H1 (cell line): ENCODE measurements around the gene CSH1. TPM values are rescaled to one million over a fixed set of nuclear protein-coding genes. Genes with fewer than 3 reads are reported as not detected.
"Not testable (repeated sequence)": the region's sequence is repeated elsewhere in the genome, so short reads cannot be mapped to it uniquely, and the experiment has no call there.

Source experiments
- CTCF ChIA-PET: fragments of 300-600 bp; sonication (Branson Sonifier 250); formaldehyde crosslinking; loops from one replicate; lab custom pipeline; 2021; ENCODE audit not compliant: partially characterized antibody; lab: Charles Lee
- POLR2A ChIA-PET: fragments of 300-600 bp; sonication (Branson Sonifier 250); formaldehyde crosslinking; loops from one replicate; lab custom pipeline; 2021; ENCODE audit warnings: inconsistent platforms; ENCODE audit not compliant: partially characterized antibody; lab: Charles Lee
- DNase-seq, 2 experiments: peaks; one replicate each; pipeline versions ENCODE4 v3.0.0 to v3.0.0-alpha.2; 2010 to 2022; ENCODE audit warnings: low spot score in 2 of 2, low read depth in 1 of 2, mixed read lengths in 1 of 2
- FAIRE-seq: peaks from 2 replicates; lab custom pipeline; 2011; peaks lifted over from hg19 to GRCh38; lab: Jason Lieb, UNC
- H2AFZ ChIP-seq: 2 replicates; pipeline ENCODE4 v1.8.1; 2012; ENCODE audit warnings: low read length, inconsistent platforms
- H2AK5ac ChIP-seq: 2 replicates; pipeline ENCODE4 v1.6.1; 2013; ENCODE audit warnings: low read depth, low read length
- H2BK120ac ChIP-seq: replicated peaks from 2 replicates; pipeline ENCODE3; 2013; ENCODE audit warnings: low read depth, low read length, inconsistent platforms
- H2BK12ac ChIP-seq: 2 replicates; pipeline ENCODE4 v1.6.1; 2013; ENCODE audit warnings: low read depth, low read length
- H2BK15ac ChIP-seq: 2 replicates; pipeline ENCODE4 v1.6.1; 2013; ENCODE audit warnings: low read length
- H2BK20ac ChIP-seq: 2 replicates; pipeline ENCODE4 v1.6.1; 2013; ENCODE audit warnings: low read length
- H2BK5ac ChIP-seq: 2 replicates; pipeline ENCODE4 v1.6.1; 2013; ENCODE audit warnings: low read depth, low read length
- H3K14ac ChIP-seq: 2 replicates; pipeline ENCODE4 v1.6.1; 2013; ENCODE audit warnings: inconsistent platforms; ENCODE audit not compliant: insufficient read length
- H3K18ac ChIP-seq: 2 replicates; pipeline ENCODE4 v1.6.1; 2013; ENCODE audit warnings: low read length; ENCODE audit errors: extremely low read depth
- H3K23ac ChIP-seq: 2 replicates; pipeline ENCODE4 v1.6.1; 2013; ENCODE audit warnings: inconsistent platforms; ENCODE audit not compliant: insufficient read length
- H3K23me2 ChIP-seq: 2 replicates; pipeline ENCODE4 v1.6.1; 2013; ENCODE audit warnings: low read depth, low read length
- H3K27ac ChIP-seq: 2 replicates; pipeline ENCODE4 v1.6.1; 2011; ENCODE audit warnings: low read depth, low read length, inconsistent platforms
- H3K27me3 ChIP-seq, 4 experiments: replicated peaks in 1 of 4; 1 replicate in 1 of 4; 2 replicates in 3 of 4; pipeline versions ENCODE4 v1.6.1 to v1.8.1; 2011 to 2013; ENCODE audit warnings: low read length in 3 of 4, mild to moderate bottlenecking in 3 of 4, inconsistent platforms in 2 of 4, mixed read lengths in 2 of 4, moderate library complexity in 1 of 4; ENCODE audit not compliant: control insufficient read depth in 3 of 4, insufficient read depth in 3 of 4; ENCODE audit errors: extremely low read depth in 1 of 4
- H3K36me3 ChIP-seq, 4 experiments: 2 replicates each; pipeline versions ENCODE4 v1.6.1 to v1.8.1; 2011 to 2013; ENCODE audit warnings: mild to moderate bottlenecking in 4 of 4, low read length in 3 of 4, moderate library complexity in 2 of 4, control low read depth in 1 of 4, inconsistent platforms in 1 of 4; ENCODE audit not compliant: insufficient read depth in 4 of 4, control insufficient read depth in 2 of 4
- H3K4ac ChIP-seq: replicated peaks from 2 replicates; pipeline ENCODE3; 2013; ENCODE audit warnings: low read length, low read depth, mixed read lengths, inconsistent platforms; ENCODE audit not compliant: insufficient read length
- H3K4me1 ChIP-seq, 4 experiments: replicated peaks in 1 of 4; 1 replicate in 1 of 4; 2 replicates in 3 of 4; pipeline versions ENCODE4 v1.6.1 to v1.8.1; 2011 to 2013; ENCODE audit warnings: low read length in 3 of 4, inconsistent platforms in 2 of 4, mixed read lengths in 1 of 4; ENCODE audit not compliant: insufficient read depth in 4 of 4, control insufficient read depth in 3 of 4
- H3K4me2 ChIP-seq, 2 experiments: 2 replicates each; pipeline versions ENCODE4 v1.6.1 to v1.8.1; 2011 to 2013; ENCODE audit warnings: low read depth in 2 of 2, low read length in 2 of 2, control low read depth in 1 of 2, inconsistent platforms in 1 of 2, mild to moderate bottlenecking in 1 of 2; ENCODE audit not compliant: insufficient read depth in 1 of 2
- H3K4me3 ChIP-seq, 4 experiments: fragments of 200-600, 300-600 bp in 1 of 4; sonication (generic), shearing (Covaris generic), sonication (Bioruptor Twin) in 1 of 4; 2 replicates each; pipeline versions ENCODE4 v1.5.1 to v1.8.1; 2011 to 2016; ENCODE audit warnings: low read length in 4 of 4, low read depth in 3 of 4, control low read depth in 2 of 4, inconsistent platforms in 2 of 4, mild to moderate bottlenecking in 2 of 4, mixed read lengths in 1 of 4, moderate library complexity in 1 of 4; ENCODE audit not compliant: insufficient read depth in 2 of 4; ENCODE audit errors: extremely low read depth in 1 of 4
- H3K56ac ChIP-seq: replicated peaks from 2 replicates; pipeline ENCODE3; 2013; ENCODE audit warnings: low read depth, mild to moderate bottlenecking, mixed read lengths, low read length, inconsistent platforms; ENCODE audit not compliant: insufficient read length
- H3K79me1 ChIP-seq: 2 replicates; pipeline ENCODE4 v1.6.1; 2013; ENCODE audit warnings: low read depth, low read length, control low read depth
- H3K79me2 ChIP-seq, 2 experiments: 2 replicates each; pipeline versions ENCODE4 v1.6.1 to v1.8.1; 2012 to 2013; ENCODE audit warnings: low read length in 2 of 2, mild to moderate bottlenecking in 2 of 2, inconsistent platforms in 1 of 2; ENCODE audit not compliant: insufficient read depth in 2 of 2, control insufficient read depth in 1 of 2
- H3K9ac ChIP-seq, 4 experiments: replicated peaks in 1 of 4; 1 replicate in 1 of 4; 2 replicates in 3 of 4; pipeline versions ENCODE4 v1.6.1 to v1.8.1; 2011 to 2013; ENCODE audit warnings: low read depth in 3 of 4, low read length in 3 of 4, control low read depth in 2 of 4, mild to moderate bottlenecking in 2 of 4, moderate library complexity in 2 of 4, inconsistent platforms in 1 of 4; ENCODE audit errors: extremely low read depth in 1 of 4
- H3K9me3 ChIP-seq, 2 experiments: 2 replicates each; pipeline versions ENCODE4 v1.6.1 to v1.8.1; 2012 to 2013; ENCODE audit warnings: mild to moderate bottlenecking in 2 of 2, moderate library complexity in 2 of 2, control low read depth in 1 of 2, inconsistent platforms in 1 of 2, low read depth in 1 of 2, low read length in 1 of 2, mixed read lengths in 1 of 2; ENCODE audit not compliant: insufficient read depth in 2 of 2
- H4K20me1 ChIP-seq, 2 experiments: replicated peaks in 1 of 2; 2 replicates each; pipeline versions ENCODE3 to v1.8.1; 2011 to 2013; ENCODE audit warnings: inconsistent platforms in 2 of 2, low read length in 2 of 2, mild to moderate bottlenecking in 1 of 2; ENCODE audit not compliant: insufficient read depth in 2 of 2, control insufficient read depth in 1 of 2
- H4K5ac ChIP-seq: 2 replicates; pipeline ENCODE4 v1.6.1; 2013; ENCODE audit warnings: low read length, low read depth, mixed read lengths, inconsistent platforms; ENCODE audit not compliant: insufficient read length
- H4K8ac ChIP-seq: 2 replicates; pipeline ENCODE4 v1.8.0; 2013; ENCODE audit warnings: mild to moderate bottlenecking, moderate library complexity, low read length, inconsistent platforms; ENCODE audit not compliant: insufficient read depth; ENCODE audit errors: extremely low read depth
- H4K91ac ChIP-seq: replicated peaks from 2 replicates; pipeline ENCODE3; 2013; ENCODE audit warnings: low read length, mixed read lengths, inconsistent platforms; ENCODE audit not compliant: insufficient read length
- WGBS, 2 experiments: shearing (Covaris generic) in 1 of 2; methylation state at CpG; one replicate each; pipeline versions ENCODE4 v1.1.6 to v1.1.7; 2013 to 2015; ENCODE audit warnings: low lambda C conversion rate in 2 of 2, mixed read lengths in 2 of 2, inconsistent platforms in 1 of 2, low coverage in 1 of 2, missing lambda C conversion rate in 1 of 2; ENCODE audit not compliant: insufficient replicate concordance in 2 of 2, insufficient coverage in 1 of 2, insufficient read length in 1 of 2; ENCODE audit errors: extremely low coverage in 1 of 2, missing lambda C conversion rate in 1 of 2; 5-methylcytosine and 5-hydroxymethylcytosine counted together
- polyA plus RNA-seq, 7 experiments: library from polyadenylated mRNA; depleted of rRNA in 3 of 7; stranded (reverse) in 5 of 7; unstranded in 2 of 7; fragments of >200 nt in 5 of 7; fragments of 200-250 nt in 2 of 7; gene quantifications; 1 replicate in 5 of 7; 2 replicates in 1 of 7; 4 replicates in 1 of 7; pipeline versions ENCODE4 v1.2.1 to v1.2.3, GENCODE V29; 2011 to 2013; ENCODE audit warnings: missing spikeins in 2 of 7, mixed read lengths in 2 of 7
- total RNA-seq: library from RNA; stranded (reverse); fragmentation: NEBNext Ultra II Directional; extraction: Animal tissue kit (Norgen Biotek cat#: 25700); gene quantifications from 2 replicates; pipeline ENCODE4 v1.2.1, GENCODE V29; 2021

Gene CSH1
- total and polyA plus RNA-seq, 2 of the 8 experiments (the other 6 are each of a cell fraction or from before 2014, with no cell fraction given) = 0.12 TPM; not detected in 1

GRCh38 chr17:63918789-63919305 is 22.5 kb upstream of the CSH1 start, which contains the start of gene GH1:
TSS of gene GH1 (minus strand) at chr17:63918839. CDS start at chr17:63918776, 63 bp downstream.
- not testable (repeated sequence) for H3K9ac ChIP-seq, H3K36me3 ChIP-seq, H3K18ac ChIP-seq, FAIRE-seq, H3K27ac ChIP-seq, H2BK20ac ChIP-seq, H3K14ac ChIP-seq, H4K20me1 ChIP-seq, DNase-seq, H3K23me2 ChIP-seq, H3K27me3 ChIP-seq, H3K9me3 ChIP-seq, H3K4ac ChIP-seq, H3K79me1 ChIP-seq, H4K91ac ChIP-seq, H3K23ac ChIP-seq, H2AK5ac ChIP-seq, H2BK15ac ChIP-seq, H2BK5ac ChIP-seq, H3K79me2 ChIP-seq, H3K4me1 ChIP-seq, H3K56ac ChIP-seq
- Histone ChIP-seq H4K8ac (peak within 1 kb of the TSS; percentile 71; the same call in 1 of the 2 replicates), H2BK120ac (peak within 1 kb of the TSS; percentile 43), H3K4me2 (peak within 1 kb of the TSS; percentile 42 to 58), H2AFZ (peak within 1 kb of the TSS; percentile 89), H3K4me3 (peak within 1 kb of the TSS in 1 of 4 experiments; percentile 39; a peak in 3 of 8 replicates), H4K5ac (peak within 1 kb of the TSS; percentile 0), H2BK12ac (peak within 1 kb of the TSS; percentile 75; the same call in 1 of the 2 replicates)
- CTCF ChIA-PET = interaction anchor here (0.7 to 11.2 kb wide), 50 partner anchors 8 to 316 kb away, joined by 3 to 270 read pairs (median 8); partner anchors contain the start of genes CD79B, CSHL1, GH2 and ICAM2
- 63% methylated on average over 9 of the region's 10 CpGs; no CpG with 5 or more reads in 1 of the 2 experiments for WGBS, 2 experiments
- POLR2A ChIA-PET = interaction anchor here (0.8 to 2.5 kb wide), 7 partner anchors 16 to 586 kb away, joined by 3 to 13 read pairs (median 4); no protein-coding TSS in a partner anchor
